Measurements from ENCODE around the gene IPO4. TPM values are rescaled to one million over a fixed set of nuclear protein-coding genes. Genes with fewer than 3 reads are reported as not detected.
A peak's percentile ranks its signal among the peaks of the same experiment; 100 is the strongest.

IPO4 gene
- total and polyA plus RNA-seq, 9 of the 15 experiments (the other 6 are each of a cell fraction or from before 2014, with no cell fraction given), result 7.3 to 122 (median 31.8) TPM

- no peaks in the 10 kb centered on the region for H3K9me3 ChIP-seq (replicated peaks; ENCODE audit: control insufficient read depth, insufficient read depth, low read depth, low read length)
- peak overlapping the region; percentile 67; the same call in 1 of the 2 replicates for H3K4me3 ChIP-seq
- no peaks in the 10 kb centered on the region for H4K20me1 ChIP-seq (replicated peaks; ENCODE audit: control insufficient read depth, insufficient read depth, low read length)
- peaks cover 6 to 16% of the 10 kb centered on the region in 2 experiments; a peak in 3 of 5 replicates for H3K4me1 ChIP-seq (replicated peaks in 1 of 2; ENCODE audit: control insufficient read depth in 2 of 2, insufficient read depth in 2 of 2, low read length in 2 of 2)
- no peak for TF ChIP-seq CBFB (CRISPR knock-in tag; IDR thresholded peaks at IDR 0.05)
- peak; percentile 84 for TF ChIP-seq ZNF766 (CRISPR knock-in tag; conservative IDR thresholded peaks at IDR 0.05)
- intact Hi-C loops (cut with micrococcal nuclease), result no loop called here
- H3K4me2 ChIP-seq (ENCODE audit: insufficient read depth, low read length), result peak overlapping the region; percentile 86
- peak overlapping the region; percentile 97; the same call in 1 of the 3 replicates for H3K27ac ChIP-seq (ENCODE audit: extremely low read depth, low read depth, low read length)
- no peak for ATAC-seq
- H3K9ac ChIP-seq (ENCODE audit: insufficient read depth in 1 of 2, low read depth in 2 of 2, low read length in 2 of 2), result peak overlapping the region in 1 of 2 experiments; percentile 96; a peak in 3 of 4 replicates
- POLR2A ChIA-PET, result interaction anchor here (0.6 to 3.2 kb wide), 4 partner anchors 14 to 233 kb away, joined by 3 to 21 read pairs (median 14); partner anchors contain the start of genes CHMP4A and MDP1
- peaks cover 51% of the 10 kb centered on the region for H3K79me2 ChIP-seq (ENCODE audit: control insufficient read depth, insufficient read depth, low read length)
- CTCF ChIA-PET (ENCODE audit: low intra/inter-chr PET ratio), result no interaction called here
- peaks cover 30% of the 10 kb centered on the region; the same call in 2 of the 3 replicates for H3K36me3 ChIP-seq (ENCODE audit: control insufficient read depth, insufficient read depth, low read length)
- no peak for FAIRE-seq
- H2AFZ ChIP-seq (ENCODE audit: low read depth, low read length), result 0 out of 2 replicates have a peak overlapping the region, but pooled peaks have one; percentile 98
- TSS peak; percentile 51 for BruUV-seq (replicated peaks)
- no peak for DNase-seq (ENCODE audit: extremely low read depth in 1 of 4, low spot score in 3 of 4)
- H3K9me1 ChIP-seq (ENCODE audit: control insufficient read depth, insufficient read depth, low read length), result no peaks in the 10 kb centered on the region
- in situ Hi-C loops (cut with MboI), result no loop called here
- 89% methylated on average over 3 of the region's 7 CpGs for WGBS (ENCODE audit: insufficient coverage, low coverage, missing lambda C conversion rate)
- H3K27me3 ChIP-seq (ENCODE audit: control insufficient read depth in 2 of 2, insufficient read depth in 2 of 2, low read length in 2 of 2), result no peaks in the 10 kb centered on the region
These were observed 5.7 kb upstream of the IPO4 start for GRCh38 chr14:24194186-24194872.

GRCh38 chr14:24192933-24193332 lies 4.3 kb upstream of the IPO4 start:
- no peak for TF ChIP-seq MAFK (IDR thresholded peaks at IDR 0.05; ENCODE audit: low read length)
- Histone ChIP-seq H3K36me3 (ENCODE audit: control insufficient read depth, insufficient read depth, low read length) (peaks cover 31% of the 10 kb centered on the region; the same call in 2 of the 3 replicates), H3K9me1 (ENCODE audit: control insufficient read depth, insufficient read depth, low read length) (peaks cover 2% of the 10 kb centered on the region), H3K4me3 (no peak overlapping the region), H3K9me3 (replicated peaks; ENCODE audit: control insufficient read depth, insufficient read depth, low read depth, low read length) (no peaks in the 10 kb centered on the region), H3K79me2 (ENCODE audit: control insufficient read depth, insufficient read depth, low read length) (peaks cover 53% of the 10 kb centered on the region), H3K9ac (ENCODE audit: insufficient read depth in 1 of 2, low read depth in 2 of 2, low read length in 2 of 2) (no peak overlapping the region), H2AFZ (ENCODE audit: low read depth, low read length) (no peak overlapping the region), H3K4me1 (replicated peaks in 1 of 2; ENCODE audit: control insufficient read depth in 2 of 2, insufficient read depth in 2 of 2, low read length in 2 of 2) (peaks cover 6 to 23% of the 10 kb centered on the region in 2 experiments; a peak in 3 of 5 replicates), H3K27me3 (ENCODE audit: control insufficient read depth in 2 of 2, insufficient read depth in 2 of 2, low read length in 2 of 2) (no peaks in the 10 kb centered on the region), H3K4me2 (ENCODE audit: insufficient read depth, low read length) (no peak overlapping the region), H4K20me1 (replicated peaks; ENCODE audit: control insufficient read depth, insufficient read depth, low read length) (peaks cover 4% of the 10 kb centered on the region; the same call in 1 of the 2 replicates), H3K27ac (ENCODE audit: extremely low read depth, low read depth, low read length) (no peak overlapping the region)
- 99% methylated on average over 10 of the region's 15 CpGs for WGBS (ENCODE audit: insufficient coverage, low coverage, missing lambda C conversion rate)
- FAIRE-seq (no peak), ATAC-seq (no peak), DNase-seq (ENCODE audit: extremely low read depth in 1 of 4, low spot score in 3 of 4) (no peak)
- in situ Hi-C loops (cut with MboI) (no loop called here), intact Hi-C loops (cut with micrococcal nuclease) (no loop called here)
- BruUV-seq (replicated peaks), result no TSS peak
- POLR2A ChIA-PET, result no interaction called here
- CTCF ChIA-PET (ENCODE audit: low intra/inter-chr PET ratio), result no interaction called here
